H1 (cell line): ENCODE measurements around the gene FRMPD4. TPM values are rescaled to one million over a fixed set of nuclear protein-coding genes. Genes with fewer than 3 reads are reported as not detected.

Experiments
- CTCF ChIA-PET: fragments of 300-600 bp; sonication (Branson Sonifier 250); formaldehyde crosslinking; loops from one replicate; lab custom pipeline; 2021; ENCODE audit not compliant: partially characterized antibody; lab: Charles Lee
- POLR2A ChIA-PET: fragments of 300-600 bp; sonication (Branson Sonifier 250); formaldehyde crosslinking; loops from one replicate; lab custom pipeline; 2021; ENCODE audit warnings: inconsistent platforms; ENCODE audit not compliant: partially characterized antibody; lab: Charles Lee
- DNase-seq, 2 experiments: peaks; one replicate each; pipeline versions ENCODE4 v3.0.0 to v3.0.0-alpha.2; 2010 to 2022; ENCODE audit warnings: low spot score in 2 of 2, low read depth in 1 of 2, mixed read lengths in 1 of 2
- FAIRE-seq: peaks from 2 replicates; lab custom pipeline; 2011; peaks lifted over from hg19 to GRCh38; lab: Jason Lieb, UNC
- H2AFZ ChIP-seq: 2 replicates; pipeline ENCODE4 v1.8.1; 2012; ENCODE audit warnings: low read length, inconsistent platforms
- H2AK5ac ChIP-seq: 2 replicates; pipeline ENCODE4 v1.6.1; 2013; ENCODE audit warnings: low read depth, low read length
- H2BK120ac ChIP-seq: replicated peaks from 2 replicates; pipeline ENCODE3; 2013; ENCODE audit warnings: low read depth, low read length, inconsistent platforms
- H2BK12ac ChIP-seq: 2 replicates; pipeline ENCODE4 v1.6.1; 2013; ENCODE audit warnings: low read depth, low read length
- H2BK15ac ChIP-seq: 2 replicates; pipeline ENCODE4 v1.6.1; 2013; ENCODE audit warnings: low read length
- H2BK20ac ChIP-seq: 2 replicates; pipeline ENCODE4 v1.6.1; 2013; ENCODE audit warnings: low read length
- H2BK5ac ChIP-seq: 2 replicates; pipeline ENCODE4 v1.6.1; 2013; ENCODE audit warnings: low read depth, low read length
- H3K14ac ChIP-seq: 2 replicates; pipeline ENCODE4 v1.6.1; 2013; ENCODE audit warnings: inconsistent platforms; ENCODE audit not compliant: insufficient read length
- H3K18ac ChIP-seq: 2 replicates; pipeline ENCODE4 v1.6.1; 2013; ENCODE audit warnings: low read length; ENCODE audit errors: extremely low read depth
- H3K23ac ChIP-seq: 2 replicates; pipeline ENCODE4 v1.6.1; 2013; ENCODE audit warnings: inconsistent platforms; ENCODE audit not compliant: insufficient read length
- H3K23me2 ChIP-seq: 2 replicates; pipeline ENCODE4 v1.6.1; 2013; ENCODE audit warnings: low read depth, low read length
- H3K27ac ChIP-seq: 2 replicates; pipeline ENCODE4 v1.6.1; 2011; ENCODE audit warnings: low read depth, low read length, inconsistent platforms
- H3K27me3 ChIP-seq, 4 experiments: replicated peaks in 1 of 4; 1 replicate in 1 of 4; 2 replicates in 3 of 4; pipeline versions ENCODE4 v1.6.1 to v1.8.1; 2011 to 2013; ENCODE audit warnings: low read length in 3 of 4, mild to moderate bottlenecking in 3 of 4, inconsistent platforms in 2 of 4, mixed read lengths in 2 of 4, moderate library complexity in 1 of 4; ENCODE audit not compliant: control insufficient read depth in 3 of 4, insufficient read depth in 3 of 4; ENCODE audit errors: extremely low read depth in 1 of 4
- H3K36me3 ChIP-seq, 4 experiments: 2 replicates each; pipeline versions ENCODE4 v1.6.1 to v1.8.1; 2011 to 2013; ENCODE audit warnings: mild to moderate bottlenecking in 4 of 4, low read length in 3 of 4, moderate library complexity in 2 of 4, control low read depth in 1 of 4, inconsistent platforms in 1 of 4; ENCODE audit not compliant: insufficient read depth in 4 of 4, control insufficient read depth in 2 of 4
- H3K4ac ChIP-seq: replicated peaks from 2 replicates; pipeline ENCODE3; 2013; ENCODE audit warnings: low read length, low read depth, mixed read lengths, inconsistent platforms; ENCODE audit not compliant: insufficient read length
- H3K4me1 ChIP-seq, 4 experiments: replicated peaks in 1 of 4; 1 replicate in 1 of 4; 2 replicates in 3 of 4; pipeline versions ENCODE4 v1.6.1 to v1.8.1; 2011 to 2013; ENCODE audit warnings: low read length in 3 of 4, inconsistent platforms in 2 of 4, mixed read lengths in 1 of 4; ENCODE audit not compliant: insufficient read depth in 4 of 4, control insufficient read depth in 3 of 4
- H3K4me2 ChIP-seq, 2 experiments: 2 replicates each; pipeline versions ENCODE4 v1.6.1 to v1.8.1; 2011 to 2013; ENCODE audit warnings: low read depth in 2 of 2, low read length in 2 of 2, control low read depth in 1 of 2, inconsistent platforms in 1 of 2, mild to moderate bottlenecking in 1 of 2; ENCODE audit not compliant: insufficient read depth in 1 of 2
- H3K4me3 ChIP-seq, 4 experiments: fragments of 200-600, 300-600 bp in 1 of 4; sonication (generic), shearing (Covaris generic), sonication (Bioruptor Twin) in 1 of 4; 2 replicates each; pipeline versions ENCODE4 v1.5.1 to v1.8.1; 2011 to 2016; ENCODE audit warnings: low read length in 4 of 4, low read depth in 3 of 4, control low read depth in 2 of 4, inconsistent platforms in 2 of 4, mild to moderate bottlenecking in 2 of 4, mixed read lengths in 1 of 4, moderate library complexity in 1 of 4; ENCODE audit not compliant: insufficient read depth in 2 of 4; ENCODE audit errors: extremely low read depth in 1 of 4
- H3K56ac ChIP-seq: replicated peaks from 2 replicates; pipeline ENCODE3; 2013; ENCODE audit warnings: low read depth, mild to moderate bottlenecking, mixed read lengths, low read length, inconsistent platforms; ENCODE audit not compliant: insufficient read length
- H3K79me1 ChIP-seq: 2 replicates; pipeline ENCODE4 v1.6.1; 2013; ENCODE audit warnings: low read depth, low read length, control low read depth
- H3K79me2 ChIP-seq, 2 experiments: 2 replicates each; pipeline versions ENCODE4 v1.6.1 to v1.8.1; 2012 to 2013; ENCODE audit warnings: low read length in 2 of 2, mild to moderate bottlenecking in 2 of 2, inconsistent platforms in 1 of 2; ENCODE audit not compliant: insufficient read depth in 2 of 2, control insufficient read depth in 1 of 2
- H3K9ac ChIP-seq, 4 experiments: replicated peaks in 1 of 4; 1 replicate in 1 of 4; 2 replicates in 3 of 4; pipeline versions ENCODE4 v1.6.1 to v1.8.1; 2011 to 2013; ENCODE audit warnings: low read depth in 3 of 4, low read length in 3 of 4, control low read depth in 2 of 4, mild to moderate bottlenecking in 2 of 4, moderate library complexity in 2 of 4, inconsistent platforms in 1 of 4; ENCODE audit errors: extremely low read depth in 1 of 4
- H3K9me3 ChIP-seq, 2 experiments: 2 replicates each; pipeline versions ENCODE4 v1.6.1 to v1.8.1; 2012 to 2013; ENCODE audit warnings: mild to moderate bottlenecking in 2 of 2, moderate library complexity in 2 of 2, control low read depth in 1 of 2, inconsistent platforms in 1 of 2, low read depth in 1 of 2, low read length in 1 of 2, mixed read lengths in 1 of 2; ENCODE audit not compliant: insufficient read depth in 2 of 2
- H4K20me1 ChIP-seq, 2 experiments: replicated peaks in 1 of 2; 2 replicates each; pipeline versions ENCODE3 to v1.8.1; 2011 to 2013; ENCODE audit warnings: inconsistent platforms in 2 of 2, low read length in 2 of 2, mild to moderate bottlenecking in 1 of 2; ENCODE audit not compliant: insufficient read depth in 2 of 2, control insufficient read depth in 1 of 2
- H4K5ac ChIP-seq: 2 replicates; pipeline ENCODE4 v1.6.1; 2013; ENCODE audit warnings: low read length, low read depth, mixed read lengths, inconsistent platforms; ENCODE audit not compliant: insufficient read length
- H4K8ac ChIP-seq: 2 replicates; pipeline ENCODE4 v1.8.0; 2013; ENCODE audit warnings: mild to moderate bottlenecking, moderate library complexity, low read length, inconsistent platforms; ENCODE audit not compliant: insufficient read depth; ENCODE audit errors: extremely low read depth
- H4K91ac ChIP-seq: replicated peaks from 2 replicates; pipeline ENCODE3; 2013; ENCODE audit warnings: low read length, mixed read lengths, inconsistent platforms; ENCODE audit not compliant: insufficient read length
- BCL11A ChIP-seq, 2 experiments: IDR thresholded peaks; one replicate each; pipeline ENCODE4 v1.6.1; 2011; ENCODE audit warnings: low read depth in 2 of 2, low read length in 2 of 2, mild to moderate bottlenecking in 2 of 2
- CBX8 ChIP-seq: fragments of 300-800, 300-1000 bp; sonication (generic); IDR thresholded peaks from 2 replicates; pipeline ENCODE4 v1.7.1; 2016; ENCODE audit warnings: low read depth, low read length, borderline replicate concordance
- EGR1 ChIP-seq: IDR thresholded peaks from 2 replicates; pipeline ENCODE4 v1.6.1; 2011; ENCODE audit warnings: low read depth, low read length, borderline replicate concordance
- EZH2 ChIP-seq: fragments of 200-600 bp; sonication (generic); IDR thresholded peaks from 2 replicates; pipeline ENCODE4 v1.7.1; 2012; ENCODE audit warnings: low read depth, mild to moderate bottlenecking, moderate library complexity, low read length, inconsistent platforms; ENCODE audit not compliant: severe bottlenecking
- GABPA ChIP-seq: IDR thresholded peaks from 2 replicates; pipeline ENCODE4 v1.6.1; 2011; ENCODE audit warnings: mild to moderate bottlenecking, low read length, moderate library complexity, borderline replicate concordance; ENCODE audit not compliant: insufficient read depth
- JUND ChIP-seq: IDR thresholded peaks from 2 replicates; pipeline ENCODE4 v1.6.1; 2011; ENCODE audit warnings: mild to moderate bottlenecking, improper control_type of control experiment, low read length
- KDM5A ChIP-seq: fragments of 200-600 bp; IDR thresholded peaks from 2 replicates; pipeline ENCODE4 v1.7.1; 2012; ENCODE audit warnings: mild to moderate bottlenecking, low read length, inconsistent platforms, mixed read lengths
- NANOG ChIP-seq: IDR thresholded peaks from 2 replicates; pipeline ENCODE4 v1.6.1; 2011; ENCODE audit warnings: low read length, low read depth, mild to moderate bottlenecking, inconsistent platforms; ENCODE audit not compliant: insufficient read depth, poor library complexity, severe bottlenecking
- RFX5 ChIP-seq: IDR thresholded peaks from 2 replicates; pipeline ENCODE4 v1.6.1; 2011; ENCODE audit warnings: low read depth, low read length, improper control_type of control experiment, borderline replicate concordance
- SP2 ChIP-seq: IDR thresholded peaks from 2 replicates; pipeline ENCODE4 v1.6.1; 2012; ENCODE audit warnings: mild to moderate bottlenecking, low read length, inconsistent platforms
- SP4 ChIP-seq: IDR thresholded peaks from 2 replicates; pipeline ENCODE4 v1.6.1; 2012; ENCODE audit warnings: low read length, inconsistent platforms
- YY1 ChIP-seq: IDR thresholded peaks from 2 replicates; pipeline ENCODE4 v1.6.1; 2011; ENCODE audit warnings: low read depth, mild to moderate bottlenecking, low read length
- WGBS, 2 experiments: shearing (Covaris generic) in 1 of 2; methylation state at CpG; one replicate each; pipeline versions ENCODE4 v1.1.6 to v1.1.7; 2013 to 2015; ENCODE audit warnings: low lambda C conversion rate in 2 of 2, mixed read lengths in 2 of 2, inconsistent platforms in 1 of 2, low coverage in 1 of 2, missing lambda C conversion rate in 1 of 2; ENCODE audit not compliant: insufficient replicate concordance in 2 of 2, insufficient coverage in 1 of 2, insufficient read length in 1 of 2; ENCODE audit errors: extremely low coverage in 1 of 2, missing lambda C conversion rate in 1 of 2; 5-methylcytosine and 5-hydroxymethylcytosine counted together
- polyA plus RNA-seq, 7 experiments: library from polyadenylated mRNA; depleted of rRNA in 3 of 7; stranded (reverse) in 5 of 7; unstranded in 2 of 7; fragments of >200 nt in 5 of 7; fragments of 200-250 nt in 2 of 7; gene quantifications; 1 replicate in 5 of 7; 2 replicates in 1 of 7; 4 replicates in 1 of 7; pipeline versions ENCODE4 v1.2.1 to v1.2.3, GENCODE V29; 2011 to 2013; ENCODE audit warnings: missing spikeins in 2 of 7, mixed read lengths in 2 of 7
- total RNA-seq: library from RNA; stranded (reverse); fragmentation: NEBNext Ultra II Directional; extraction: Animal tissue kit (Norgen Biotek cat#: 25700); gene quantifications from 2 replicates; pipeline ENCODE4 v1.2.1, GENCODE V29; 2021
- TF ChIP-seq, protein P1 (sequence below): IDR thresholded peaks from 2 replicates; pipeline ENCODE4 v1.6.1; 2012; ENCODE audit warnings: inconsistent platforms

The FRMPD4 gene
- total and polyA plus RNA-seq, 2 of the 8 experiments (the other 6 are each of a cell fraction or from before 2014, with no cell fraction given): 0.02 to 0.37 TPM

GRCh38 chrX:12170755-12171154, 32.5 kb downstream of the FRMPD4 start (continued):
- TF ChIP-seq SP4: no peak

DNA sequence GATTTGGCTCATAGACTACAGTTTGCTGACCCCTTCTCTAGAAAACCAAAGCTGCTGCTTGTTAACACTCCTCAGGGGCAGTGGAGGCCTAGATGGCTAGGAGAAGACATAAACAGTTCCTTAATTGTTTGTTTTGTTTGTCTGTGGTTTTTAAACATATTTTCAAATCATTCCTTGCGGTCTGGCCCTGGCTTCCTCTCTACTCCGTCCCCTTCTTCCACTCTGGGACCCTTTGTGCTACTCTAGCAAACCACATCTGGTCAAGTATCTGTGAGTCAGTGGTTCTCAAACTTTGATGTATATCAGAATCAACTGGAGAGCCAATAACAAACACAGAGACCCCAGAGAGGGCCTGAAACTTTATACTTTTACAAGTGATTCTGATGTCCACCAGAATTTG, 36.1 kb downstream of the FRMPD4 start:
- TF ChIP-seq NANOG (no peak), YY1 (no peak), EZH2 (no peak), CBX8 (no peak), SP2 (no peak), JUND (no peak), BCL11A (IDR thresholded peaks at IDR 0.05; ENCODE audit: low read depth in 2 of 2, low read length in 2 of 2) (no peak), KDM5A (no peak), EGR1 (no peak), RFX5 (no peak), GABPA (no peak)
- TF ChIP-seq, protein P1, sequence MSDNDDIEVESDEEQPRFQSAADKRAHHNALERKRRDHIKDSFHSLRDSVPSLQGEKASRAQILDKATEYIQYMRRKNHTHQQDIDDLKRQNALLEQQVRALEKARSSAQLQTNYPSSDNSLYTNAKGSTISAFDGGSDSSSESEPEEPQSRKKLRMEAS: no peak
- Histone ChIP-seq H2BK120ac (no peak overlapping the region), H3K14ac (no peak overlapping the region), H3K23me2 (no peaks in the 10 kb centered on the region), H3K79me1 (no peaks in the 10 kb centered on the region), H2BK5ac (no peak overlapping the region), H3K27me3 (no peaks in the 10 kb centered on the region), H3K56ac (no peak overlapping the region), H3K4me3 (no peak overlapping the region), H3K4ac (no peak overlapping the region), H2BK12ac (no peak overlapping the region), H2BK15ac (no peak overlapping the region), H4K91ac (no peak overlapping the region), H4K8ac (no peak overlapping the region), H3K23ac (no peak overlapping the region), H3K9ac (no peak overlapping the region), H2AK5ac (no peak overlapping the region), H3K18ac (no peak overlapping the region), H3K36me3 (no peaks in the 10 kb centered on the region), H3K9me3 (no peaks in the 10 kb centered on the region), H2AFZ (no peak overlapping the region), H3K4me2 (no peak overlapping the region), H4K20me1 (no peaks in the 10 kb centered on the region), H3K79me2 (no peaks in the 10 kb centered on the region), H4K5ac (no peak overlapping the region), H3K27ac (no peak overlapping the region), H2BK20ac (no peak overlapping the region), H3K4me1 (no peaks in the 10 kb centered on the region; a peak in 1 of 7 replicates)
- CTCF ChIA-PET: no interaction called here
- FAIRE-seq (no peak), DNase-seq (no peak)
- POLR2A ChIA-PET: no interaction called here
- 100% methylated on average over 2 of the region's 2 CpGs; no CpG with 5 or more reads in 1 of the 2 experiments for WGBS, 2 experiments
